ENCODE results near the gene GPR139.

The GPR139 gene

GRCh38 chr16:20073203-20074098, at the start of gene GPR139:
Gene GPR139, minus strand, starts transcription at chr16:20073890. Its CDS starts 274 bp downstream, at chr16:20073616.
- DNase-seq = no peak

GRCh38 chr16:20122011-20122410, 48.3 kb upstream of the GPR139 start:
- no peak for DNase-seq

- DNase-seq = no peak
Measured at GRCh38 chr16:20114356-20114755, 40.7 kb upstream of the GPR139 start.

- no peak for DNase-seq
Measured at GRCh38 chr16:20111143-20111542, 37.5 kb upstream of the GPR139 start.

GRCh38 chr16:20107083-20107482, 33.4 kb upstream of the GPR139 start:
- no peak for DNase-seq

GRCh38 chr16:20104563-20105183, 31.0 kb upstream of the GPR139 start:
- DNase-seq = no peak

- DNase-seq = no peak
Measured at GRCh38 chr16:20102521-20102920, 28.8 kb upstream of the GPR139 start.

GRCh38 chr16:20102021-20102420, 28.3 kb upstream of the GPR139 start:
- no peak for DNase-seq

GRCh38 chr16:20099375-20099774, 25.7 kb upstream of the GPR139 start:
- no peak for DNase-seq

GRCh38 chr16:20094157-20094556, 20.5 kb upstream of the GPR139 start:
- no peak for DNase-seq

- DNase-seq = no peak
Measured at GRCh38 chr16:20089246-20089965, 15.7 kb upstream of the GPR139 start.

GRCh38 chr16:20084624-20085226, 11.0 kb upstream of the GPR139 start:
- no peak for DNase-seq

- no peak for DNase-seq
Measured at GRCh38 chr16:20079106-20079505, 5.4 kb upstream of the GPR139 start.

GRCh38 chr16:20075243-20075642, 1.6 kb upstream of the GPR139 start:
- DNase-seq = no peak

GRCh38 chr16:20074099-20074991, 655 bp upstream of the GPR139 start:
- no peak for DNase-seq

GRCh38 chr16:20072874-20073202, 852 bp downstream of the GPR139 start:
- no peak for DNase-seq

- no peak for DNase-seq
Measured at GRCh38 chr16:20072146-20072873, 1.4 kb downstream of the GPR139 start.

GRCh38 chr16:20064931-20065330, 8.8 kb downstream of the GPR139 start:
- DNase-seq = no peak

- no peak for DNase-seq
Measured at GRCh38 chr16:20064520-20064919, 9.2 kb downstream of the GPR139 start.

- no peak for DNase-seq
Measured at GRCh38 chr16:20061132-20061531, 12.6 kb downstream of the GPR139 start.

GRCh38 chr16:20056436-20056835, 17.3 kb downstream of the GPR139 start:
- no peak for DNase-seq

- DNase-seq = no peak
Measured at GRCh38 chr16:20053336-20053735, 20.4 kb downstream of the GPR139 start.

Data from CD4-positive, alpha-beta T cell treated with Interleukin-17A for 4 hours (primary cell).